HCT116 (cell line): ENCODE results near the gene C17orf58.

ENCODE experiments used
- EZH2 ChIP-seq: fragments of 200-600 bp; sonication (generic); IDR thresholded peaks from 2 replicates; pipeline ENCODE4 v1.6.1; 2017; ENCODE audit warnings: antibody characterized with exemption, mixed run types
- POLR2A ChIP-seq: IDR thresholded peaks from 2 replicates; pipeline ENCODE4 v1.7.0; 2011; ENCODE audit warnings: borderline replicate concordance; ENCODE audit not compliant: insufficient read depth, insufficient read length; ENCODE audit errors: extremely low read depth
- POLR2AphosphoS5 ChIP-seq: IDR thresholded peaks from 2 replicates; pipeline ENCODE4 v1.6.1; 2011; ENCODE audit warnings: mild to moderate bottlenecking, low read depth, low read length, moderate library complexity
- ZNF274 ChIP-seq: fragments of 200-500 bp; sonication (Bioruptor generic); IDR thresholded peaks from 2 replicates; pipeline ENCODE4 v1.6.1; 2014; ENCODE audit warnings: mild to moderate bottlenecking, low read depth, low read length, inconsistent platforms
- TF ChIP-seq, protein P1 (sequence below), 3 experiments: fragments of 200-600 bp in 1 of 3; sonication (generic) in 1 of 3; IDR thresholded peaks in 2 of 3; conservative IDR thresholded peaks in 1 of 3; 2 replicates each; pipeline ENCODE4 v1.5.1; 2012 to 2017; ENCODE audit warnings: low read depth in 2 of 3, low read length in 2 of 3, antibody characterized with exemption in 1 of 3, borderline replicate concordance in 1 of 3, control low read depth in 1 of 3, mild to moderate bottlenecking in 1 of 3, mixed read lengths in 1 of 3, mixed run types in 1 of 3, moderate library complexity in 1 of 3; ENCODE audit not compliant: insufficient read depth in 1 of 3

DNA sequence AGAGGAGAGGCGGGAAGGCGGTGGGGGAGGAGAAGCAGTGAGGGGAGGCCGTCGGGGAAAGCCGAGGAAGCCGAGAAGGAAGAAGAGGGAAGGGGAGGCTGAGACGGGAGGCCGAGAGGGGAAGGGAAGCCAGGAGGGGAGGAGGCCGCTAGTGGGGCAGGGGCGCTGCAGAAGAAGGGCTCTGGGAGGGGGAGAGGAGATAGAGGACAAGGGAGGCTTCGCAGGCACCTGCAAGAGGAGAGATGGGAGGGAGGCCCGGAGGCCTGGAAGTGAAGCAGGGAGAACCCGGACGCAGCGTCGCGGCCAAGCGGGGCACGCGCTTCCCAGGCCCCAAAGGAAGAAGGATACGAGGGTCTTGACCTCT, 2.3 kb downstream of the C17orf58 start:
- TF ChIP-seq EZH2 (no peak), POLR2AphosphoS5 (no peak), POLR2A (no peak), ZNF274 (no peak)
- TF ChIP-seq, protein P1, sequence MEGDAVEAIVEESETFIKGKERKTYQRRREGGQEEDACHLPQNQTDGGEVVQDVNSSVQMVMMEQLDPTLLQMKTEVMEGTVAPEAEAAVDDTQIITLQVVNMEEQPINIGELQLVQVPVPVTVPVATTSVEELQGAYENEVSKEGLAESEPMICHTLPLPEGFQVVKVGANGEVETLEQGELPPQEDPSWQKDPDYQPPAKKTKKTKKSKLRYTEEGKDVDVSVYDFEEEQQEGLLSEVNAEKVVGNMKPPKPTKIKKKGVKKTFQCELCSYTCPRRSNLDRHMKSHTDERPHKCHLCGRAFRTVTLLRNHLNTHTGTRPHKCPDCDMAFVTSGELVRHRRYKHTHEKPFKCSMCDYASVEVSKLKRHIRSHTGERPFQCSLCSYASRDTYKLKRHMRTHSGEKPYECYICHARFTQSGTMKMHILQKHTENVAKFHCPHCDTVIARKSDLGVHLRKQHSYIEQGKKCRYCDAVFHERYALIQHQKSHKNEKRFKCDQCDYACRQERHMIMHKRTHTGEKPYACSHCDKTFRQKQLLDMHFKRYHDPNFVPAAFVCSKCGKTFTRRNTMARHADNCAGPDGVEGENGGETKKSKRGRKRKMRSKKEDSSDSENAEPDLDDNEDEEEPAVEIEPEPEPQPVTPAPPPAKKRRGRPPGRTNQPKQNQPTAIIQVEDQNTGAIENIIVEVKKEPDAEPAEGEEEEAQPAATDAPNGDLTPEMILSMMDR (IDR thresholded peaks at IDR 0.05 in 2 of 3, conservative IDR thresholded peaks at IDR 0.05 in 1 of 3; ENCODE audit: borderline replicate concordance in 1 of 3, insufficient read depth in 1 of 3, low read depth in 2 of 3, low read length in 2 of 3): no peak
